Lower lobe of right lung (tissue), 2 donors: ENCODE results near the gene SLC25A42. TPM values are rescaled to one million over a fixed set of nuclear protein-coding genes. Genes with fewer than 3 reads are reported as not detected.

Experiments
- ATAC-seq, 2 donors: fragments of 200-7000 bp; cut with Tn5 transposase; one replicate each; pipeline ENCODE4 v1.9.1; 2020 to 2022; ENCODE audit warnings: mild to moderate bottlenecking in 2 of 2, moderate library complexity in 2 of 2
- DNase-seq: peaks from one replicate; pipeline ENCODE4 v3.0.0-alpha.2; 2020
- H3K27ac ChIP-seq: fragments of 200-600 bp; one replicate; pipeline ENCODE4 v1.8.0; 2022
- H3K27me3 ChIP-seq: fragments of 200-600 bp; one replicate; pipeline ENCODE4 v1.8.0; 2022; ENCODE audit warnings: low read depth
- H3K36me3 ChIP-seq: fragments of 200-600 bp; one replicate; pipeline ENCODE4 v1.8.0; 2022; ENCODE audit warnings: mild to moderate bottlenecking
- H3K4me1 ChIP-seq: fragments of 200-600 bp; one replicate; pipeline ENCODE4 v1.8.0; 2022
- H3K4me3 ChIP-seq: fragments of 200-600 bp; one replicate; pipeline ENCODE4 v1.8.0; 2022; ENCODE audit warnings: mild to moderate bottlenecking
- H3K9me3 ChIP-seq: fragments of 200-600 bp; one replicate; pipeline ENCODE4 v1.8.0; 2022
- intact Hi-C: fragments of 100-400 bp; cut with DNase I; formaldehyde crosslinking; loops from one replicate; pipeline ENCODE4 v1.11.0; 2022
- total RNA-seq: library from RNA; stranded (reverse); fragmentation: NEBNext Ultra II Directional; extraction: Animal tissue kit (Norgen Biotek cat#: 25700); gene quantifications from one replicate; pipeline ENCODE4 v1.2.1, GENCODE V29; 2021
- TF ChIP-seq, protein P1 (sequence below): fragments of 200-600 bp; IDR thresholded peaks from one replicate; pipeline ENCODE4 v1.8.0; 2022; ENCODE audit warnings: antibody characterized with exemption, mild to moderate bottlenecking
- donor health status: DM: no; HTN: yes; CAD: no; lungs with severe emphysema.

The SLC25A42 gene
- total RNA-seq, 1 donor from 2014 or later, result 16.3 TPM

DNA sequence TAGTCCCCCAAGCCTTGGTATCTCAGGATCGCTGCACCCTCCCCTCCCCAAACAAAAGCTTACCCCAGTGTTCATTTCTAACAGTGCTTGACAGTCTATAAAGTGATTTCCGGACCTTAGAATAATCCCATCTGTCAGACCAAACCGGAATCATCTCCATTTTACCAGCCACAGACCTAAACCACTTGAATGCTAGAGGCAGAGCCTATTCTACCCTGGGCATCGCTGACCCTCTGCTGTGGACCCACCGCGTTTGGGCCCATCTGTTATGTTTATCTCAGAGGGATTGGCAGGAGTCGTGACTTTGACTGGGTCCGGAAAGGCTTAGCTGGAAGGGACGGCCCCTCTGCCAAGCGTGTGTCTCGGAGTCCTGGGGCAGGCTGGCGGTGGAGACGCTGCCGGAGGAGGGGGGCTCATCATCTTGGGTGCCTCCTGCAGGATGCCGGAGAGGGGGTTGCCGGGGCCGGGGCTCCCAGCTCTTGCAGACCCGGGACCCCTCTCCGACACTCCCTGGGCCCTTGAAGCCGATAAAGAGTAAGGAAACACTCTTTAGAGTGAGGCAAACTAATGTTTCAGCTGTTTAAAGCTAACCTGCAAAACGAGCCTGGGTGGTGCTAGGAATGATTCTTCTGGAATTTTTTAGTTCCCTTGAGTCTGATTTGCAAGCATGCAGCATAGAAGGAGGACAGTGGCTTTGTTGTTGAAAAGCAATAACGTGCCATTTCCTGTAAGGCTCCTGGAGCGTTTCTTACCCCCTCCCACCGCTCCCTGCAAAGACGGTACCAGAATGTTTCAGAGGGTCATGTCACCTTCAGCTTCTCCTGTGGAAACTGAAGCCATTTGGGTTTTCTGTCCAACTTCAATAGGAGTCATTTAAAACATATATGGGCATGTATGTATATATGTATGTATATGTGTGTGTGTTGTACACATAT is 1.3 kb downstream of the SLC25A42 start:
- DNase-seq (no peak), ATAC-seq (no peak)
- Histone ChIP-seq H3K36me3 (no peaks in the 10 kb centered on the region), H3K27ac (peak overlapping the region; percentile 58), H3K27me3 (no peaks in the 10 kb centered on the region), H3K4me3 (peak overlapping the region; percentile 76), H3K9me3 (no peaks in the 10 kb centered on the region), H3K4me1 (peaks cover 43% of the 10 kb centered on the region)
- TF ChIP-seq, protein P1, sequence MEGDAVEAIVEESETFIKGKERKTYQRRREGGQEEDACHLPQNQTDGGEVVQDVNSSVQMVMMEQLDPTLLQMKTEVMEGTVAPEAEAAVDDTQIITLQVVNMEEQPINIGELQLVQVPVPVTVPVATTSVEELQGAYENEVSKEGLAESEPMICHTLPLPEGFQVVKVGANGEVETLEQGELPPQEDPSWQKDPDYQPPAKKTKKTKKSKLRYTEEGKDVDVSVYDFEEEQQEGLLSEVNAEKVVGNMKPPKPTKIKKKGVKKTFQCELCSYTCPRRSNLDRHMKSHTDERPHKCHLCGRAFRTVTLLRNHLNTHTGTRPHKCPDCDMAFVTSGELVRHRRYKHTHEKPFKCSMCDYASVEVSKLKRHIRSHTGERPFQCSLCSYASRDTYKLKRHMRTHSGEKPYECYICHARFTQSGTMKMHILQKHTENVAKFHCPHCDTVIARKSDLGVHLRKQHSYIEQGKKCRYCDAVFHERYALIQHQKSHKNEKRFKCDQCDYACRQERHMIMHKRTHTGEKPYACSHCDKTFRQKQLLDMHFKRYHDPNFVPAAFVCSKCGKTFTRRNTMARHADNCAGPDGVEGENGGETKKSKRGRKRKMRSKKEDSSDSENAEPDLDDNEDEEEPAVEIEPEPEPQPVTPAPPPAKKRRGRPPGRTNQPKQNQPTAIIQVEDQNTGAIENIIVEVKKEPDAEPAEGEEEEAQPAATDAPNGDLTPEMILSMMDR, result no peak
- intact Hi-C loops, result no loop called here

GRCh38 chr19:19067276-19068072 is 3.7 kb downstream of the SLC25A42 start:
- H3K4me3 ChIP-seq, result no peak overlapping the region
- H3K27ac ChIP-seq, result no peak overlapping the region
- H3K9me3 ChIP-seq, result no peaks in the 10 kb centered on the region
- TF ChIP-seq, protein P1, result no peak
- no peaks in the 10 kb centered on the region for H3K27me3 ChIP-seq
- H3K36me3 ChIP-seq, result no peaks in the 10 kb centered on the region
- intact Hi-C loops, result no loop called here
- no peak for DNase-seq
- H3K4me1 ChIP-seq, result peaks cover 36% of the 10 kb centered on the region
- no peak for ATAC-seq

DNA sequence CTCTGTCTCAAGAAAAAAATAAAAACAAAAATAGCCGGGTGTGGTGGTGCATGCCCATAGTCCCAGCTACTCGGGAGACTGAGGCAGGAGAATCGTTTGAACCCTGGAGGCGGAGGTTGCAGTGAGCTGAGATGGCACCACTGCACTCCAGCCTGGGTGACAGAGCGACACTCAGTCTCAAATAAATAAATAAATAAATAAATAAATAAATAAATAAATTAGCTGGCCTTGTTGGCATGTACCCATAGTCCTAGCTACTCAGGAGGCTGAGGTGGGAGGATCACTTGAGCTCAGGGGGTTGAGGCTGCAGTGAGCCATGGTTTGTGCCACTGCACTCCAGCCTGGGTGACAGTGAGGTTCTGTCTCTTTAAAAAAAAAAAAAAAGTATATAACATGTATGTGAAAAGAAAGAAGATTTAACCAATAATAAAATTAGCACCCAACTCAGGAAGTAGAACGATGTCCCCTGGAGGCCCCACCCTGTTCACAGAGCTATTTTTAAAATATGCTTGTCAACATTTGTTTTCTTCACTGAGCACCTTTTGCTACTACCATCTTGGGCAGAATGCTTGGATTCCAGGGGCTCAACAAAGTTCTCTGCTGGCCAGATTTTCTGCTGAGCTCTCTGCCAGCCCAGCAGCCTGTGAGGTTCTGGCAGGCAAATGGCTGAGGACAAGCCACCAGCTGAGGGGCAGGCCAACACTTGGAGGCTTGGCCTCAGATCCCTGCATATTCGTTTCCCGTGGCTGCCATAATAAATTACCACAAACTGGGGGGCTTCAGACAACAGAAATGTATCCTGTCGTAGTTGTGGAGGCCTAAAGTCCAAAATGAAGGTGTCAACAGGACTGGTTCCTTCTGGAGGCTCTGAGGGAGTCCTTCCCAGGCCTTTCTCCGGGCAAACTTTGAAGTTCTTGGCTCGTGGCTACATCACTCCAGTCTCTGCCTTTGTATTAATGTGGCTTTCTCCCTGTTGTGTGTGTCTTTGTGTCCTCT is 5.2 kb downstream of the SLC25A42 start:
- Histone ChIP-seq H3K36me3 (no peaks in the 10 kb centered on the region), H3K9me3 (no peaks in the 10 kb centered on the region), H3K4me1 (peaks cover 41% of the 10 kb centered on the region), H3K27ac (peak overlapping the region; percentile 26), H3K4me3 (no peak overlapping the region), H3K27me3 (no peaks in the 10 kb centered on the region)
- TF ChIP-seq, protein P1, result no peak
- intact Hi-C loops, result no loop called here
- ATAC-seq (no peak), DNase-seq (no peak)

GRCh38 chr19:19071897-19072296 is 8.1 kb downstream of the SLC25A42 start:
- Histone ChIP-seq H3K27ac (no peak overlapping the region), H3K27me3 (no peaks in the 10 kb centered on the region), H3K4me1 (peaks cover 32% of the 10 kb centered on the region), H3K4me3 (no peak overlapping the region), H3K36me3 (no peaks in the 10 kb centered on the region), H3K9me3 (no peaks in the 10 kb centered on the region)
- no peak for ATAC-seq
- DNase-seq, result no peak
- TF ChIP-seq, protein P1, result no peak
- intact Hi-C loops, result no loop called here
